Measurements from ENCODE around the gene SLC44A1.

Gene SLC44A1

GRCh38 chr9:105273731-105274130 is 29.3 kb downstream of the SLC44A1 start:
- DNase-seq (ENCODE audit: low read depth), result no peak

- no peak for DNase-seq (ENCODE audit: low read depth)
Observed at GRCh38 chr9:105275111-105275510, 30.7 kb downstream of the SLC44A1 start.

GRCh38 chr9:105275938-105276337 is 31.5 kb downstream of the SLC44A1 start:
- no peak for DNase-seq (ENCODE audit: low read depth)

- DNase-seq (ENCODE audit: low read depth), result no peak
Observed at GRCh38 chr9:105278751-105279150, 34.3 kb downstream of the SLC44A1 start.

GRCh38 chr9:105280691-105281090 is 36.2 kb downstream of the SLC44A1 start:
- DNase-seq (ENCODE audit: low read depth), result no peak

- no peak for DNase-seq (ENCODE audit: low read depth)
Observed at GRCh38 chr9:105281272-105281671, 36.8 kb downstream of the SLC44A1 start.

GRCh38 chr9:105281926-105282325 is 37.5 kb downstream of the SLC44A1 start:
- no peak for DNase-seq (ENCODE audit: low read depth)

- DNase-seq (ENCODE audit: low read depth), result no peak
Observed at GRCh38 chr9:105282870-105283621, 38.6 kb downstream of the SLC44A1 start.

- DNase-seq (ENCODE audit: low read depth), result no peak
Observed at GRCh38 chr9:105283795-105284194, 39.3 kb downstream of the SLC44A1 start.

- no peak for DNase-seq (ENCODE audit: low read depth)
Observed at GRCh38 chr9:105284463-105284862, 40.0 kb downstream of the SLC44A1 start.

GRCh38 chr9:105286098-105286497 is 41.6 kb downstream of the SLC44A1 start:
- no peak for DNase-seq (ENCODE audit: low read depth)

GRCh38 chr9:105289305-105289704 is 44.9 kb downstream of the SLC44A1 start:
- DNase-seq (ENCODE audit: low read depth), result no peak

- no peak for DNase-seq (ENCODE audit: low read depth)
Observed at GRCh38 chr9:105290418-105290817, 46.0 kb downstream of the SLC44A1 start.

GRCh38 chr9:105290954-105291353 is 46.5 kb downstream of the SLC44A1 start:
- DNase-seq (ENCODE audit: low read depth), result no peak

- DNase-seq (ENCODE audit: low read depth), result no peak
Observed at GRCh38 chr9:105291422-105291859, 47.0 kb downstream of the SLC44A1 start.

- no peak for DNase-seq (ENCODE audit: low read depth)
Observed at GRCh38 chr9:105291938-105292337, 47.5 kb downstream of the SLC44A1 start.

GRCh38 chr9:105293408-105293807 is 49.0 kb downstream of the SLC44A1 start:
- DNase-seq (ENCODE audit: low read depth), result no peak

GRCh38 chr9:105295201-105295550 is 50.7 kb downstream of the SLC44A1 start:
- no peak for DNase-seq (ENCODE audit: low read depth)

- no peak for DNase-seq (ENCODE audit: low read depth)
Observed at GRCh38 chr9:105295986-105296385, 51.5 kb downstream of the SLC44A1 start.

GRCh38 chr9:105296445-105296844 is 52.0 kb downstream of the SLC44A1 start:
- DNase-seq (ENCODE audit: low read depth), result no peak

- no peak for DNase-seq (ENCODE audit: low read depth)
Observed at GRCh38 chr9:105296877-105297287, 52.4 kb downstream of the SLC44A1 start.

GRCh38 chr9:105297442-105298075 is 53.1 kb downstream of the SLC44A1 start:
- no peak for DNase-seq (ENCODE audit: low read depth)

GRCh38 chr9:105299190-105299854 is 54.9 kb downstream of the SLC44A1 start:
- DNase-seq (ENCODE audit: low read depth), result no peak

Measured in stimulated activated CD8-positive, alpha-beta memory T cell treated with anti-CD3 and anti-CD28 coated beads, Interleukin-7, amount 100 ng/mL, for 24 hours (primary cell).